GM18517 (cell line): Measurements from ENCODE around the gene CD1B.
A peak's percentile ranks its signal among the peaks of the same experiment; 100 is the strongest.
"Not testable (repeated sequence)": the region's sequence is repeated elsewhere in the genome, so short reads cannot be mapped to it uniquely, and the experiment has no call there.

Experiments used
- ATAC-seq: cut with Tn5 transposase; IDR thresholded peaks from one replicate; pipeline ENCODE4 v1.9.1; 2021; ENCODE audit warnings: mild to moderate bottlenecking, moderate library complexity; ENCODE audit not compliant: unreplicated experiment

CD1B gene

DNA sequence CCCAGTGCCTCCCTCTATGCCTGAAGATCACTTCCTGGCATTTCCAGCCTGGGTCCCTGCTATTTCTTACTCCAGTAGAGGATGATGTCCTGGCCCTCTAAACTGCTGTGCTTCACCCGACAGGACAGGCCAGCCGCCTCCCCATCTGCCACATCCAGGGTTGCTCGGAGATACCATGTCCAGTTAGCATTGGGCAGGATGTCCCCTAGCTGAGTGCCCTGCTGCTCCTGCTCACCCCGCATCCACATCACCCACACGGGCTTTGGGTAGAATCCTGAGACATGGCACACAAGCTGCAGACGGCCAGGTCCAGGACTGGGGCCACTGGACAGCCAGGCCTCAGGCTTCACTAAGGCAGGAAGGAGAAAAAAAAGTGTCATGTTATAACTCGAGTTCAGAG lies 2.0 kb downstream of the CD1B start:
- no peak for ATAC-seq

DNA sequence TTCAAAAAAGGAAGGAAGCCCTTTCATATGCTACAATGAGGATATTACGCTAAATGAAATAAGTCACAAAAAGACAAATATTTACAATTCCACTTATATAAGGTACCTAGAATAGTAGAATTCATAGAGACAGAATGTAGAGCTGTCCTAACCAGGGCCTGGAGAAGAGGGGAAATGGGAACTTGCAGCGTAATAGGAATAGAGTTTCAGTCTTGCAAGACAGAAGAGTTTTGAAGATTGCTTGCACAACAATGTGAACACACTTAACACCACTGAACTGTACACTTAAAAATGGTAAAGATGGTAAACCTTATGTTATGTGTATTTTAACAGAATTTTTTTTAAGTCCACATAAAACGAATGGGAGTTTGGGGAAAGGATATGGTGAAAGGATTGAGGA lies 2.9 kb downstream of the CD1B start:
- no peak for ATAC-seq

DNA sequence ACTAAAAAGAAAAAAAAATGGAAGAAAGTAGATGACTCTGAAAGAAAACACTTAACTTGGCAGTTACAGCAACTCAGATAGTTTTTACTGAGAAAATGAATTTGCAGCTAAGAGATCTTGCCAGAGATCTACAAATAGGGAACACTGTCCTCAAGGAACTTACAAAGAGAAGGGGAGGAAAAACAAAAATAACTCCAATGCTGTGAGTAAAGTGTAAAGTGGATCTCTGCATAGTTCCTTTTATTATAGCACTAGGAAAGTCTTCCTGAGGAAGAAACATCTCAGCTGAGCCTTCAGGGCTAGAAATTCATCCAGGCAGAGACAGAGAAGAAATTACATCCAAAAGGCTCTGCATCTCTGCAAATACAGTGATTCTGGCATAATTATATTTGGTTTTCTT lies 3.9 kb downstream of the CD1B start:
- no peak for ATAC-seq

- no peak for ATAC-seq
Observed at GRCh38 chr1:158324395-158324794, 6.9 kb downstream of the CD1B start.

- no peak for ATAC-seq
Observed at GRCh38 chr1:158323866-158324265, 7.5 kb downstream of the CD1B start.

DNA sequence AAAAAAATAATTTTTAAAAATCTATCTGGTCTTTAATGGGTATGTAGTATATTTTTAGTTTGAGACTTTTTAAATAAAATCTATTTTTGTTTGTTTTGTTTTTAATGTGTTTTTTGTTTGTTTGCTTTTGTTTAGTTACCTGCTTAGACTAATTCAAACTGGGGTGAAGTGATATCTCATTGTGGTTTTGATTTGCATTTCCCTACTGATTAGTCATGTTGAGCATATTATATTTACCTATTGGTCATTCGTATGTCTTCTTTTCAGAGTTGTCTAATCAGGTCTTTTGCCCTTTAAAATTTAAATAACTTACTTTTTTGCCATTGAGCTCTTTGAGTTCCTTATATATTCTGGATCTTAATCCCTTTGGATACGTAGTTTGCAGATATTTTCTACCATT lies 20.3 kb downstream of the CD1B start:
- ATAC-seq: peak; percentile 42

- peak; percentile 66 for ATAC-seq
Observed at GRCh38 chr1:158310623-158311022, 20.7 kb downstream of the CD1B start.

DNA sequence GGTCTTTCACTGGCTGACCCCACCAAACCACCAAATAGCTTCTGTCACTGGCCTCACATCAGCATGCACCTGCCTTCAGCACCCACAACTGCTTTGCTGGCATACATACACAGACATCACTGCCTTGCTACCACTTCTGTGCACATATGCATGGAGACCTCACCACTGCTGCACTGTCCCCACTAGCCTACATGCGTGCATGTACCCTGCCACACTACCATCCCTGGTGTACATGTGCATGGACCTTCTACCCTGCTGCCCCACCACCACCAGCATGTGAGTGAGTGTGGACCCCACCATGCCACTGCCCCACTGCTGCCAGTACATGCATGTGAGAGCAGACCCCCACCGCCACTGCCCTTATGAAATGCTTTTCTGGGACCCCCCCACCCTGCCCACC lies 35.5 kb downstream of the CD1B start:
- no peak for ATAC-seq

DNA sequence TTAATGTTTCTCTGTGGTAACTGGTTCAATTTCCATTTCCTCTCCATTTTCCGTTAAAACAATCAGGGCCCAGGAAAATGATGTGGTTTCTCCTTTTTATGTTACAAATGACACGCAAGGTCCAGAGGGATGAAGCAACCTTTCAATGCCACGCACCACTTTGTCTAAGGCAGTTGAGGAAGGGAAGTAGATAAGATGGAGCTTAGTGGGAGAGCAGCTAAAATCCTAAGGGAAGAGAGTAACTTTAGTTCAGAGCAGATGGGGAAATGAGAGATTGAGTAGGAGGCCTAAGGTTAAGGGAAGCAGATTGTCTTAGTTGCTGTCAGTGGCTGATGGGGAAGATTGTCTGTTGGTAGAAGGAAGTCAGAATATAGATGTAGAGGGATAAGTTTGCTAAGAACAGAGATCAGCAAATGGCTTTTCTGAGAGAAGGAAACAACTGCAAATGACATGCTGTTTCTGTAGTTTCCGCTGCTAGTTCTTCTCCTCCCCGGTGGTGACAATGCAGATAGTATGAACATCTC lies 40.9 kb downstream of the CD1B start:
- ATAC-seq: no peak

DNA sequence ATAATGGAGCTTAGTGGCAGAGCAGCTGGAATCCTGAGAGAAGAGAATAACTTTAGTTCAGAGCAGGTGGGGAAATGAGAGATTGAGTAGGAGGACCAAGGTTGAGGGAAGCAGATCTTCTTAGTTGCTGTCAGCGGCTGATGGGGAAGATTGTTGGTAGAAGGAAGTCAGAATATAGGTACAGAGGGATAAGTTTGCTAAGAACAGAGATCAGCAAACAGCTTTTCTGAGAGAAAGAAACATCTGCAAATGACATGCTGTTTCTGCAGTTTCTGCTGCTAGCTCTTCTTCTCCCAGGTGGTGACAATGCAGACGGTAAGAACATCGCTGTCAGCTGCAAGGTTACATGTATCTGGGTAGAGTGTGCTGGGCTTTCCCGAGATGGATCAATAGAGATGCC lies 41.5 kb downstream of the CD1B start, which contains the start of gene CD1C:
TSS of gene CD1C (plus strand) at position 113 of the 400 bp plus-strand sequence. CDS start at position 255, 142 bp downstream.
- ATAC-seq: no peak

DNA sequence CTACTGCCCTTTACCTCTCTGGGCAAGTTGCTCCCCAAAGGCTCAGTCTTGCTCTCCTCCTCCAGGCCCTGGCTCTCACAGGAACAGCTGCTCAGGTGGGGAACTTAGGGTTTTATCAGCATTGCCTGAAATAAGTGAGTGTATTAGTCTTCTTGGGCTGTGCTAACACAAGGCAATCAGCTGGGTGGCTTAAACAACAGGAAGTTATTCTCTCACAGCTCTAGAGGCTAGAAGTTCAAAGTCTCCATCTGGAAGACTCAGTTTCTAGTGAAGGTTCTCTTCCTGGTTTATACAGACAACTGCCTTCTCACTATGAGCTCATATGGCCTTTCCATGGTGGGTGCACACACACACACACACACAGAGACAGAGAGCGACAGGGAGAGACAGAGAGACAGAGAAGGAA lies 44.4 kb downstream of the CD1B start:
- no peak for ATAC-seq

GRCh38 chr1:158286487-158286886 lies 44.8 kb downstream of the CD1B start:
- ATAC-seq: no peak

GRCh38 chr1:158285756-158286241 lies 45.5 kb downstream of the CD1B start:
- ATAC-seq: peak; percentile 67

DNA sequence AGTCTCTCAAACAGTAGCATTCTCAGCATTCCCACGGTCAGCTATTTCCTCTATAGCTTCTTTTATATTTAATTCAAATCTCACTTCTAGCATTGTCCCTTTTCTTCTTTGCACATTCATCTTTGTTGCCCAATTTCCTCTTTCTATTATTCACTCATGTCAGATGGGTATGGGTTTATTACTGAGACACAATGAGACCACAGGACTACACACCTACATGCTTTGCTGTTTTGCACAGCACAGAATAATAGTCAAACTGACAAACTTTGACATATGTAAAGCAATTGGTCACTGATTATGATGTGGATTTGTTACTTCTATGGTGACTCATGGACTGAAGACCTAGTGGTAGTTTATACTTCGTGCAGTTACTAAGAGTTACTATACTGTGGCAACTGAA lies 47.4 kb downstream of the CD1B start:
- peak; percentile 66 for ATAC-seq

GRCh38 chr1:158282421-158282820 lies 48.9 kb downstream of the CD1B start:
- not testable (repeated sequence) for ATAC-seq
